GM18502 (cell line): ENCODE results near the gene POLG.

ENCODE experiments used
- ATAC-seq: cut with Tn5 transposase; IDR thresholded peaks from one replicate; pipeline ENCODE4 v1.9.1; 2021; ENCODE audit warnings: mild to moderate bottlenecking; ENCODE audit not compliant: unreplicated experiment, poor library complexity

POLG gene

GRCh38 chr15:89329329-89330084 lies 5.1 kb downstream of the POLG start:
- no peak for ATAC-seq

- no peak for ATAC-seq
Measured at GRCh38 chr15:89328398-89329254, 6.0 kb downstream of the POLG start.

GRCh38 chr15:89327113-89327512 lies 7.5 kb downstream of the POLG start:
- no peak for ATAC-seq

GRCh38 chr15:89326316-89326715 lies 8.3 kb downstream of the POLG start:
- no peak for ATAC-seq

GRCh38 chr15:89325039-89325803 lies 9.4 kb downstream of the POLG start:
- ATAC-seq = no peak

- ATAC-seq = no peak
Measured at GRCh38 chr15:89323825-89324224, 10.8 kb downstream of the POLG start.

GRCh38 chr15:89322822-89323221 lies 11.8 kb downstream of the POLG start:
- ATAC-seq = no peak

GRCh38 chr15:89321521-89322410 lies 12.9 kb downstream of the POLG start:
- ATAC-seq = no peak

GRCh38 chr15:89320200-89320599 lies 14.4 kb downstream of the POLG start:
- ATAC-seq = no peak

GRCh38 chr15:89319678-89320077 lies 14.9 kb downstream of the POLG start:
- no peak for ATAC-seq

- ATAC-seq = no peak
Measured at GRCh38 chr15:89317186-89317720, 17.4 kb downstream of the POLG start.

GRCh38 chr15:89316504-89316903 lies 18.1 kb downstream of the POLG start:
- ATAC-seq = no peak

GRCh38 chr15:89315375-89315929 lies 19.2 kb downstream of the POLG start:
- ATAC-seq = no peak

GRCh38 chr15:89309993-89310392 lies 24.6 kb downstream of the POLG start:
- no peak for ATAC-seq

GRCh38 chr15:89308236-89308635 lies 26.4 kb downstream of the POLG start:
- no peak for ATAC-seq

GRCh38 chr15:89307791-89308190 lies 26.8 kb downstream of the POLG start:
- no peak for ATAC-seq

- ATAC-seq = no peak
Measured at GRCh38 chr15:89307046-89307587, 27.5 kb downstream of the POLG start.

- no peak for ATAC-seq
Measured at GRCh38 chr15:89305395-89305794, 29.2 kb downstream of the POLG start.

- ATAC-seq = no peak
Measured at GRCh38 chr15:89303986-89304385, 30.6 kb downstream of the POLG start.
